Medulla oblongata (tissue), 1 donor: ENCODE data around the gene NPR2.

ENCODE experiments used
- DNase-seq: peaks from one replicate; pipeline ENCODE4 v3.0.0-alpha.2; 2015; ENCODE audit errors: extremely low spot score

Gene NPR2

DNA sequence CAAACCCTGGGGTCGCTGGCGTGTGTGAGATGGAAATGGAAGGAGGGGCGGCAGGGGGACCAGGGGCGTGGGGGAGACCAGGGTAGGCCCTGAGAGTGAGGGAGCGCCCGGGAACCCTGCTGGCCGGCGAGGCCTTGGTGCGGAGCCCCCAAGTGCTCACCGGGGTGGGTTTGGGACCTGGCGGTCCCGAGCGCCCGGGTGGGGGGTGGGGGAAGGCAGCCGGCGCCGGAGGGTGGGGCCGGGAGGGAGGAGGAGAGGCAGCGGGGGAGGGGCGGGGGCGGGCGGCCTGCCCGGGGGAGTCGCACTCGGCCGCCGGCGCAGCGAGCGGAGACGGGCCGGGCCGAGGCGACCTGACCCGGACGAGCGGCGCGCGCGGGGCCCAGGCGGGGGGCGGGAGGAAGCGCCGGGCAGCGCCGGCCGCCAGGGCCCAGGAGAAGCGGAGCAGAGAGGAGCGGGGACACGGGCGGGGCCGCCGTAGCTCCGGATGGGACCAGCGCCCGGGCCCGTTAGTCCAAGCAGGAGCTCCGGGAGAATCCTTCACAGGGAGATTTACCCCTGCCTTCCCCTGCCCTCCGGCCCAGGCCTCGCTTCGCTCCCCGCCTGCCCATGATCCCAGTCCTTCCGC is at the start of gene NPR2:
NPR2 (plus strand) TSS at position 295 of the 625 bp plus-strand sequence. CDS start 818 bp downstream, outside the sequence.
- no peak for DNase-seq

DNA sequence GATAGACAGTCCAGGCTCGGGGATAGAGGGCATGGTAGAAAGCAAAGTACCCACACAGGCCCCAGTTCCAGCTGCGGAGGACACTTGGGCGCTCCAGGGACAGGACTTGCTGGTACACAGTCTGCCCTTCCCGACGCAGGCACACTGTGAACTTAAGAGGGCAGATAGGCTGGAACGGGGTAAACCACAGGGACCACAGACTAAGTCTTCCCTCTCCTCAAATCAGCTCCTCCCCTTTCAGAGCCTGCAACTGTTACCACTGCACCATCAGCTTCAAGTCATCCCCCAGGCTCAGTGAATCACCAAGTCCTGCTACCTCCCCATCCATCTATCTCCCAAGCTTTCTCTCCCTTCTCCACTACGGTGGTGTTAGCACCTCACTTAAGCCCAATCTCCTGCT is 49.7 kb upstream of the NPR2 start:
- no peak for DNase-seq

DNA sequence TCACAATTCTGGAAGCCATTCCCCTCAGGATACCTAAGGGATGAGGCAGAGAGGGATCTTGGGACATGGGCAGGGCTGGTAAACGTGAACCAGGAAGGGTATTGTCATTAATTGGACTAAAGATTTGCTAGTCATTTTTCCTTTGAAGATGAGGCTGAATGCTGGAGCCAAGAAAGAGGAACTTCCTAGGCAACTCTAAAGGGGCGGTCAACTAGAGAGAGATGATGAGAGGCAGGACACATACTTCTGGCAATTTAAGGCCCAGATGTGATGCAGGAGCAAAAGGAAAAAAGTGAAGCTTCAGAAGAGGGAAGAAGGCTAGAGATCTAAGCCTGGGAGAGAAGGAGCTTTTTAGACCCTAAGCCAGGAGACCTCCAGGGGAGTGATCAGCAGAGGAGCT is 47.9 kb upstream of the NPR2 start:
- DNase-seq: no peak

- no peak for DNase-seq
Observed at GRCh38 chr9:35743880-35744518, 47.4 kb upstream of the NPR2 start.

DNA sequence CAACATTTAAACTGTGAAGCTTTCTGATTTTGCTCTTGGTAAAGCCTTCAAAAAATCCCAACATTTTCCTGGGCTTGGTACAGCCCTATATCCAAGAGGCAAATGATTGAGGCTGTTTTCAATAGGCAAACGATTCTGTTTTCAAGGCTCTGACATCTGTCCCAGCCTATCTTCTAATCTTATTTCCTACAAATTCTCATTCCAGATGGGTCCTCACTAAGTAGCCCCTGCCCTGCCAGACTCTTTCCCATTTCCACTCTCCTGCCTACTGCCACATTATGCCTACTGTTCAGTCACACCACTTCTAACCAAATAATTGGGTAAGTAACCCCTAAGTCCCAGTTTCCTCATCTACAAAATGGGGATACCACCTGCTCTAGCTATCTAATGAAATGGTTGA is 45.8 kb upstream of the NPR2 start:
- DNase-seq: no peak

GRCh38 chr9:35746583-35746982 is 44.8 kb upstream of the NPR2 start:
- no peak for DNase-seq

GRCh38 chr9:35748242-35748857 is 43.0 kb upstream of the NPR2 start:
- no peak for DNase-seq

DNA sequence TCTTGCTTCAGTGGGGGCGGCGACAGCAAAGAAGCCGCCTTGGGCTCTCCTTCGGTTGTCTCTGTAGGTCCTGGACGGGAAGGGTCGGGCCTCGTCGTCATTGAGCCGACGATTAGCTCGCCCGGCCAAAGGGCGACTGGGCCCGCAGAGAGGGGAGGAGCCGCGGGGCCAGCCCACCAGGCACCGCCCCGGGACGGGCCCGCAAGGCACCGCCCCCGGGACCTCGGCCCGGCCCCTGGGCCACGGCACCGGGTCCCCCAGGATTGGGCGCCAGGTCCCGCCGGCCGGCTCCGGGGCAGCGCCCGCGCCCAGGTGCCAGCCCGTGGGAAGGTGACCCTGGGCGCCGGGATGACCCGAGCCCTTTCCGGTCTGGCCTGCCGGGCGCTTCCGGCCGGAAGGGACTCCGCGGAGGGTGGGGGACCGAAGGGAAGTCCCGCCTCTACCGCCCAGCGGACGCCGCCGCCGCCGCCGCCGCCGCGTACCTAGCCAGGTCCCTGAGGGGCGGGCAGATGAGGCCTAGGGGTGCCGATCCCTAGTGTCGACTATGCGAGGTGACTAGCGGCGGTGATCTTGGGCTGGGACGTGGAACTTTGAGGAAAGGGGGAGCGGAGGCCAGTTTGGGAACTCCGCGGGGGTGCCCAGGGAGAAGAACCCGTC is 42.4 kb upstream of the NPR2 start, which contains the start of the genes GBA2 and RGP1:
GBA2 (minus strand) TSS at position 371 of the 657 bp plus-strand sequence. CDS start 524 bp downstream, outside the sequence.
RGP1 (plus strand) TSS at position 430 of the 657 bp plus-strand sequence. CDS start 469 bp downstream, outside the sequence.
- peak; percentile 84 for DNase-seq

DNA sequence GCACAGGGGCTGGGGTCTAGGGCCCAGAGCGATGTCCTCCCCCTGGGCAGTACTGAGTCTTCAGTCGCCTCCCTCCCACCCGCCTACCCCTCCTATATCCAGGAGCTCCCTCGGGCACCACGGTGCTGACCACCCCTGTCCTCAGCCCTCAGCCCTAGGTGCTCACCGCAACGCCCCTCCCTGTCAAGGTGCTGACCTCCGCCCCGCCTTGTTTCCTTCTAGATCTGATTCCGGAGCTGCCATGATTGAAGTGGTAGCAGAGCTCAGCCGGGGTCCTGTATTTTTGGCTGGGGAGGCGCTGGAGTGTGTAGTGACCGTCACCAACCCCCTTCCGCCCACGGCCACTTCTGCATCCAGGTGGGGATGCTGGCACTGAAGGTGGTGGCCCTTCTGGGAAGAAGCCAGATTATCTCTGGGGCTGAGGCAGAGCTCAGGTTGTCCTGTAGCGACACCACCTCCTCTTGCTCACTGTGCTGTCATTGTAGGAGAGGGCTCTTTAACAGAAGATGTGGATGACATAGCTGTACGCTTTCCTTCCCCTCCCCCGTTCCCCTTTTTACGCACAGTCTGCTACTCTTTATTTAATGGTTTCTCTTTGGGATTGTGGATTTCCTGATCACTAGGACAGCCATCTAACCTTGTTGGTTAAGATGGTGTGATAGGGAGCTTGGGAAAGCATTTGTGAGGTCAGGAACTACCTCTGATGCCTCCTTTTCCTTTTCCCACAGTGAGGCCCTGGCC is 41.7 kb upstream of the NPR2 start:
- no peak for DNase-seq

DNA sequence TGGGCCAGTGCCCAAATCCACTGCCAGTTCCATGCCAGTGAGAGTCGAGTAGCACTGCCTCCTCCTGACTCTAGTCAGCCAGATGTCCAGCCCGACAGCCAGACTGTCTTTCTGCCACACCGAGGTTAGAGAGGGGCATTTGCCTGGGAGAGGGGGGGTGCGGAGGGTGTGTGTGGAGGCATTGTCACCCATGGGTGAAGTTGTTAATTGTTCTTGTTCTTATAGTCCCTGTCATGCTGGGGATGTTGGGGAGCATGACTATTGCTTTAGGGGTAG is 41.2 kb upstream of the NPR2 start:
- DNase-seq: no peak

DNA sequence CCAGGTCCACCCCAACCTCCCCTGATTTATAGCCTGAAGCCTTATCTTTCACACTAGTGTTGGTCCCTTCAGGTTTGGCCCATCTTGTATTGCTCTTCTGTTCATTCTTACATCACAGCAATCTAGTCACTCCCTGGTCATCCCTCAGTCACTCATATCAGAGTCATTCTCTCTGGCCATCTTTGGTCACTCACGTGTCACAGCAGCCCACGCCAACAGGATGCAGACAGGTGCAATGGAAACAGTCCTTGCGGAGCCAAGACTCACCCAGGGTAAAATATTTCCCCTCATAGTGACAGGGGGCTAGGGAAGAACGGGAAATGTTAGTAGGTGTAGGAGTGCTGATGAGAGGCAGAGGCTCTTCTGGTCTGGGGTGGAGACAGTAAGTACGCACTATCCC is 37.9 kb upstream of the NPR2 start:
- no peak for DNase-seq

DNA sequence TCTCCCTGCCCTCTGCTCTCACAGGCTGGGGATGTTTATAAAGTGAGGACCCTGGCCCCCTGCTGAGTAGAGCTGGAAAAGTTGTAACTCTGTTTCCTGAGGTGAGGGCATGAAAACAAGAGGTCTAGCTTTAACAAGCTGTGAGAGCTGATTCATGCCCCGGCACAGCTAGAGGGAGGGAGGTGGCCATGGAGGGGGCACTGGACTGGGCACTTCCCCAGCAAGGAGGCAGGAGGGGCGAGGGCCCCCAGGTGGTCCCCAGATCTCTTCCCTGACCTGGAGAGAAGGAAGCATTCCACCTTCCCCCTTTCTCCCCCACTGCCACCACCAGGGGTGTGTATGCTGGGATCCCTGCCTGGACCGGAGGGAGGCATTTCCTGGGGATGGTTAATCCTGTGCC is 37.1 kb upstream of the NPR2 start, which contains the start of gene MSMP:
MSMP (minus strand) TSS at position 13 of the 400 bp plus-strand sequence. CDS start 147 bp downstream, outside the sequence.
- no peak for DNase-seq

- no peak for DNase-seq
Observed at GRCh38 chr9:35755071-35755470, 36.3 kb upstream of the NPR2 start.

GRCh38 chr9:35756275-35757225 is 34.8 kb upstream of the NPR2 start:
- DNase-seq: peak; percentile 68

- peak; percentile 43 for DNase-seq
Observed at GRCh38 chr9:35757226-35757891, 34.0 kb upstream of the NPR2 start.

DNA sequence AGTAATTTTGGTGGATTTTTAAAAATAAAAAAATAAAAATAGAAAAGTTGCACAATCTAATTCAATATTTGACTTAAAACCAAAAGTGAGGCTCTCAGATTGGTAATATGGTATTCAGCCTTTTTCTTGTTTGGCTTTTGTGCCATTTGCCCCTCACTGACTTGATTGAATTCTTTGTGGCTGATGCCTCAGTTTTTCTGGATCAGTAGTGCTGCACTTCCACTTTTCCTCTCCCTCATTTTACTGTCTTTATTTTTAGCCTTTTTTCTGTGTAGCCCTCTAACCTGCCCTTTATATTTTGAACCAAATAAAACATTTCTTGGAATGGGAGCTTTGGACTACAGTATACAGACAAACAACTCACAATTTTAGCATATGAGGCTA is 33.5 kb upstream of the NPR2 start:
- no peak for DNase-seq

DNA sequence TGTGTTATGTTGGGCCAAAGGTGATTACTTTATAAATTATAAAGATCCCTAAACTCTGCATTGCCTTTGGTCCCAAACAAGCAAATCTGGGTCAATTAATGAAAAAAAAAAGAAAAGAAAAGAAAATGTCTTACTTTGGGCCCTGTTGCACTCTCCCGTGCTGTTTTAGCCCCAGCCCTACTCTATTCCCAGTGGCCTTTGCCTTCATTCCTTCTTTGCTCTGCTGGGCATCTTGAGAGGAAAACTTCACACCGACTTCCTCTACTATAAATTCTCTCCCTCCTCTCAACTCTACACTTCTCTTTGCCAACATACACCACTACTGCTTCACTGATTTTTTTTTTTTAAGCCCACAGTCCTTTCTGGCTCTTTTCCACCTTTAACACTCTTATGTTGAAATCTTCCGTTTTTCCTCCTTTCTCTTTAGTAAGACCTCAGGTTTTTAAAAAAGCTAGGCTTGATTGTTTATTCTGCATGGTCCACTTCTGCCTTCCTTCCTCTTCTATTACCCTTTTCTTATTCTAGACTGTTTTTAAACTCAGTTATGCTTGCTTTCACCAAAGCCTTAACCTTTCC is 32.8 kb upstream of the NPR2 start:
- no peak for DNase-seq

- DNase-seq: no peak
Observed at GRCh38 chr9:35759795-35760194, 31.6 kb upstream of the NPR2 start.

GRCh38 chr9:35760651-35761050 is 30.7 kb upstream of the NPR2 start:
- no peak for DNase-seq

DNA sequence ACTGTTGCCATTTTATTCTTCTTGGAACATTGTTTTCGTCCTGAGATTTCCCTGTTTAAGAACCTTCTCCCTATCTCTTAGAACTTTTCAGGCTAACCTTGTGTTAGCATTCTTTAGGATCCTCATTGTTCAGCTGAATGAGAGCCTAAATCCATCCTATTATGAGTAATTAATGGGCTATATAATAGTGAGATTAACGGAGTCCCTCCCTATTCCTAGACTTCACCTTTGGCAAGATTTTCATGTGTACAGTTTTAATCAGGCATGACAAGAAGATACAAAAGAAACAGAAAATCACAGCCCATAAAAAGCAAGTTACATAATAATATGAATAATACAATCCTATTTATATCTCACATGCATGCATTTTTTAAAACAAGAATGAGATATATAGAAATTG is 28.2 kb upstream of the NPR2 start:
- no peak for DNase-seq
